NCI-H1092 (cell line): ENCODE data around the gene ADGRG3.
A peak's percentile ranks its signal among the peaks of the same experiment; 100 is the strongest.
"Not testable (repeated sequence)": the region's sequence is repeated elsewhere in the genome, so short reads cannot be mapped to it uniquely, and the experiment has no call there.

Source experiments
- DNase-seq: peaks from one replicate; lab custom pipeline; 2025; lab: John Stamatoyannopoulos, UW

The ADGRG3 gene

DNA sequence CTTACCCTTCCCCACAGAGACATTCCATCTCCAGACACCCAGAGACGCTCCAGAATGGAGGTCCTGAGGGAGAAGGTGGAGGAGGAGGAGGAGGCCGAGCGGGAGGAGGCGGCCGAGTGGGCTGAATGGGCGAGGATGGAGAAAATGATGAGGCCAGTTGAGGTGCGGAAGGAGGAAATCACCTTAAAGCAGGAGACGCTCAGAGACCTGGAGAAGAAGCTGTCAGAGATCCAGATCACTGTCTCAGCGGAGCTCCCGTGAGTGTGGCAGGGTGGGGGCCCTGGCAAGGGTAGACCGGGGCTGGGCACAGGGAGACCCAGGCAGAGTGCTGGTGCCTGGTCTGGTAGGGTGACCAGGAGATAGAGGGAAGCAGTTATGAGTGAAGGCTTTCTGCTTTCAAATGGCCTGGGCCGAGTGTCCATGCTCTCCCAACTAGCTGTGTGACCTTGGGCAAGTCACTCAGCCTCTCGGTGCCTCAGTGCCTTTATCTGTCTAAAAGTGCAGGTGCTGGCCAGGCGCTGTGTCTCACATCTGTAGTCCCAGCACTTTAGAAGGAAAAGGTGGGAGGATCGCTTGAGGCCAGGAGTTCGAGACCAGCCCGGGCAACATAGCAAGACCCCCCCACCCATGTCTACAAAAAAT lies 29.9 kb downstream of the ADGRG3 start:
- no peak for DNase-seq

DNA sequence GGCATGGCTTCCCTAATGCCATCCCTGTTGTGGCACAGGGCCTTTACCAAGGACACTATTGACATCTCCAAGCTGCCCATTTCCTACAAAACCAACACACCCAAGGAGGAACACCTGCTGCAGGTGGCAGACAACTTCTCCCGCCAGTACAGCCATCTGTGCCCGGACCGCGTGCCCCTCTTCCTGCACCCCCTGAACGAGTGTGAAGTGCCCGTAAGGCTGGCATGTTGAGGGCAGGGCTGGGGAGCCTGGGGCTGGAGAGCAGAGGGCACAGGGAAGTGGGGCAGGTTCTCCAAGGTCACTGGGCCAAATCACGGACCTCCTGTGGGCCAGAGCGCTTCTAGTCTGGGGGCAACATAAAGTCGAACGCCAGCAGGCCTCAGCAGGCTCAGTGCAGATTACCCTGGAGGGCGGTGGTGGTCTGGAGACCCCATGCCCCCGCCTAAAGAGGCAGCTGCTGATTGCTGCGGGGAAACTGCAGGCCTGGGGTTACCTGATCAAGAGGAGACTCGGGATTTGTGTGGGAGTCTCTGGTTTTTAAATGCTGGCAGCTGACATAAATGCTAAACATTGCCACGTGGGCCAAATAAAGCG lies 30.8 kb downstream of the ADGRG3 start:
- no peak for DNase-seq

DNA sequence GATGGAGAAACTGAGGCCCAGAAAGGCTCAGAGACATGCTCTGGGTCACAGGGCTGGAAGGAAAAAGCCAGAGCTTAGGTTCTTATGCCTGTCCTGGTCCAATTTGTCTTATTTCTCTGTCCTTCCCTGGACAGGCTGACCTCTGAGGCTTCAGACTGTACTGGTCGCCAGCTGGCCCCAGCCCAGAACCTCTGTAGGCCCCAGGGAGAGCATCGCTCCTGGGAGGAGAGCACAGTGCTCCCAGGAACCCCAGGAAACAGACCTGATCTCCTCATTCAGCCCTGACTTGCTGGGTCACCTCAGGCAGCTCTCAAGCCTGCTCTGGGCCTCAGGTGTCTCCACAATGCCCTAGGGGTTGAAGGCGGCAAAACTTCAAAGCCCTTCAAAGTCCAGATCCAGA lies 31.4 kb downstream of the ADGRG3 start:
- no peak for DNase-seq

DNA sequence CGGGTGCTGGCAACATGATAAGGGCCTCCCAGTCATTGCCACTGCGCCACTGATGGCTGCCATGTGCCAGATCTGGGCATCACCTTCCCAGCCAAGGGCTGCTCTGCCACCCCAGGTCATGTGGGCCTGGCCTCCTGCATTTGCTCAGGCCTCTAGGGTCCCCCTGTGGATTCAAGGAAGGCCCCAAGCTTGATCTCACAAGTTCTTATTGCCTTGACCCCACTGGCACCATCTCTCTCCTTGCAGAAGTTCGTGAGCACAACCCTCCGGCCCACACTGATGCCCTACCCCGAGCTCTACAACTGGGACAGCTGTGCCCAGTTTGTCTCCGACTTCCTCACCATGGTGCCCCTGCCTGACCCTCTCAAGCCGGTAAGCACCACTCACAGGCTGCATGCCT lies 31.8 kb downstream of the ADGRG3 start:
- DNase-seq, result no peak

DNA sequence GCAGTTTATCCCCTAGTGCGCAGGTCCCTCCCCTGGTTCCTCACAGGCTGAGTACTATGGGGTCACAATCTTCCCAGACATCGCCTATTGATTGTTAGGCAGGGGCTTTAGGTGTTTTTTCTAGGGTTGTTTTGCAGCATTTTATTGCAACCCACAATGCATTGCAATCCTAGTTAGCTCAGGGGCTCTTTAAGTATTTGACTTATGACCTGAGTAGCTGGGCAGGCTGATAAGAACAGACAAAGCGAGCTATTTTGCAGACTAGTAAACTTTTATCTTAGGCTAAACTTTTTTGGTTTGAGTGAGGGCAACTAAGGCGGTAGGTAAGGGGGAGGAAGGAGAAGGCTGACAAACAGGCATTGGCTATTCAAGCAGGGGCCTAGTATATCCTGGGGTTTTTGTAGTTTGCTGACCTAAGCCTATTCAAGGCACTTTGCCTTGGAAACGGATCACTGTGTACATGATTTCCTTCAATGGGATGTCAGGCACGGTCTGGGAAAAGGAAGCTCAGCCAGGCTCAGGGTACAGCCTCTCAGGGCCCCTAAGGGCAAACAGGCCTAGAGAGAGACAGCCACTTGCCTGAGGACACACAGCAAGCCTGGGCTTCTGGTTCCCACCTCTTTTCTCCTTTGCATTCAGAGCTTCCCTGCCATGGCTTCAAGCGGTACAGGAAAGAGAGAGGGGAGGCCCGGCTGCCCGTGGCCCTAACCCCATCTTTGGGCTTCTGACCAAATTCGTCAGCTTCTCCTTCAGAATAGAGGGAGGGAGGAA lies 32.9 kb downstream of the ADGRG3 start:
- no peak for DNase-seq

DNA sequence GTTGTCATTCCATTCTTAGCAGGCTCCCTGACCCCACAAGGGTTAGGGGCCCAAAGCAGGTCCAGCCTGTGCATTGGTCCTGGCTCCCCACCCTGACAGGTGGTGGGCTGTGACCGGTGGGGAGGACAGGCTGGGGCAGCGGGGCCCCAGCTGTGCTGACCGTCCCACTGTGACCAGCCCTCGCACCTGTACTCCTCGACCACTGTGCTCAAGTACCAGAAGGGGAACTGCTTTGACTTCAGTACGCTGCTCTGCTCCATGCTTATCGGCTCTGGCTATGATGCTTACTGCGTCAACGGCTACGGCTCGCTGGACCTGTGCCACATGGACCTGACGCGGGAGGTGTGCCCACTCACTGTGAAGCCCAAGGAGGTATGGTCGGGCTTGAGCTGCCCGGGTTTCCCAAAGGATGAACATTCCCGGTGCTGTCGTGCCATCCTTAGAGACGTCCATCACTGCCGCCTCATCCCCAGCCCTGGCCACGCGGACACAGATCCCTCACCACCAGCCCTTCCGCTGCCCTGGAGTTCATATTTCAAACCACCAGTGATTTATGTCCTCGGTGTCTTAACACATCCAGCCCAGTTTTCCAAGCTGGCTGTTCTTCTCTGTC lies 33.8 kb downstream of the ADGRG3 start:
- no peak for DNase-seq

DNA sequence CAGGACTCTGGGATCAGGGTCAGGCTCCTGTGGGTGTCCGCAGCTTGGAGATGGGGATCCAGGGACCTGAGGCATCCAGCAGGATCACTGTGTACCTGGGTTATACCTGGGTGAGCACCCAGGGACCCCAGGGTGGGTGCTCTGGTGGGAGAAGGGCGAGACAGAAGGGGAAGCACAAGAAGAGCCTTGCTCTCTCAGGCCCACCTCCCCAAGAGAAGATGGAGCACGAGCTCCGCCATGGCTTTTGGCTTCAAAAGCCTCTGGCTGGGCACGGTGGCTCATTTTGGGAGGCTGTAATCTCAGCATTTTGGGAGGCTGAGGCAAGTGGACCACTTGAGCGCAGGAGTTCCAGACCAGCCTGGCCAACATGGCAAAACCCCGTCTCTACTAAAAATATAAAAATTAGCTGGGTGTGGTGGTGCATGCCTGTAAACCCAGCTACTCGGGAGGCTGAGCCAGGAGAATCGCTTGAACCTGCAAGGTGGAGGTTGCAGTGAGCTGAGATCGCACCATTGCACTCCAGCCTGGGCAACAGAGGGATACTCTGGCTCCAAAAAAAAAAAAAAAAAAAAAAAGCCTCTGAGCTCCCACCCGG lies 35.4 kb downstream of the ADGRG3 start:
- no peak for DNase-seq

DNA sequence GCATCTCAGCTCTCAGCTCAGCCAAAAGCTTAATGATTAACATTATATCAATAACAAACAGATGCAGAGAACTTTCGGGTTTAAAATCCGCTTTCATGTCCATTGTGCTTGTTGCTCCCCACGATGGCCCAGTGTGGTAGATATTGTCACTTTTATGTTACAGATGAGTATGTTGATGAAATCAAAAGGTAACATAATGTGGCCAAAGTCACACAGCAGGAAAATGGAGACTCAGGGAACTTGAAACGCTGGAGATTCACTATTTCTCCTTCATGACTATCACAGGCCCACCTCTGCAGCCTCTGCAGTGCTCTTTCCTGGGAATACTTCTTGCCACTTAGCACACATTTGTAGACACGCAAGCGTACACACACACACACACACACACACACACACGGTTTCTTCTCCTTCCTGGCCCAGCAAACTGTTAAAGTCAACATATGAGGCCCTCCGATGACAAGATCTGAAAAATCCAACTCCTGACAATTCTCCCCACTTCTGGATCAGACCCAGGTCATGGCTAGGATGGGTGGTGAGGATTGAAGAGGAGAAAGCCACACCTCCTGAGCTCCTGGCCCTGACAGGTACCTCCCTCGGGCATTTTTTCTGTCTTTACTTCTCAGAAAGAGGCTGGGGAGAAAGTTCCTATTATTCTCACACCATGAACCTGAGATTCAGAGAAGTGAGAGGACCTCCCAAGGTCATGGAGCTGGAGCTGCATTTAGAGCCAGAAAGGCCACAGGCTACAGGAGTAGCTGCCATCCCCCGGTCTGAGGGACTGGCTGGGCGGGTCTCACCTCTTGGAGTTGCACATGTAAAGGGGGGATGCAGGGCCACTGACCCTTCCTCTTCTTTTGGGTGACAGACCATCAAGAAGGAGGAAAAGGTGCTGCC lies 36.2 kb downstream of the ADGRG3 start:
- no peak for DNase-seq

DNA sequence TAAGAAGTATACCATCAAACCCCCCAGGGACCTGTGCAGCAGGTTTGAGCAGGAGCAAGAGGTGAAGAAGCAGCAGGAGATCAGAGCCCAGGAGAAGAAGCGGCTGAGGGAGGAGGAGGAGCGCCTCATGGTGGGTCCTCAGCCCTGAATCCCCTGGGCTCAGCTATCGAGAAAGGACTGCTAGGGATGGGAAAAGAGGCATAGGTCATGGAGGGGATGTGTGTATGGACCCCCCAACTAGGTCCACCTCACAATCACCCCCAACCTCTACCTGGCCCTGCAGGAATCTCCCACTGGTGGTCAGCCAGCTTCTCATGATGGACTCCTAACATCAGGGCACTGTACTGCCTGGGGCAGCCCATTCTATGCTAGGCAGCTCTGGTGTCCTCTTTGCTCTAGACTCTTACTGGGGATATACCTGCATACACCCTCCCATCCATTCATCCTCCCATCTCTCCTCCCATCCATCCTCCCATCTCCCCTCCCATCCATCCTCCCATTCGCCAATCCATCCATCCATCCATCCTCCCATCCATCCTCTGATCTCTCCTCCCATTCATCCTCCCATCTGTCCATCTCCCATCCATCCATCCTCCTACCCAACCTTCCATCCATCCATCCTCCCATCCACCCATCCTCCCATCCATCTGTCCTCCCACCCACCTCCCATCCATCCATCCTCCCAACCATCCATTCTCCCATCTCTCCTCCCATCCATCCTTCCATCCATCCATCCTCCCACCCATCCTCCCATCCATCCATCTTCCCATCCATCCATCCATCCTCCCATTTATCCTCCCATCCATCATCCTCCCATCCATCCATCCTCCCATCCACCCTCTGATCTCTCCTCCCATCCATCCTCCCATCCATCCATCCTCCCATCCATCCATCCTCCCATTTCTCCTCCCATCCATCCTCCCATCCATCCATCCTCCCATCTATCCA lies 37.1 kb downstream of the ADGRG3 start:
- DNase-seq, result no peak

DNA sequence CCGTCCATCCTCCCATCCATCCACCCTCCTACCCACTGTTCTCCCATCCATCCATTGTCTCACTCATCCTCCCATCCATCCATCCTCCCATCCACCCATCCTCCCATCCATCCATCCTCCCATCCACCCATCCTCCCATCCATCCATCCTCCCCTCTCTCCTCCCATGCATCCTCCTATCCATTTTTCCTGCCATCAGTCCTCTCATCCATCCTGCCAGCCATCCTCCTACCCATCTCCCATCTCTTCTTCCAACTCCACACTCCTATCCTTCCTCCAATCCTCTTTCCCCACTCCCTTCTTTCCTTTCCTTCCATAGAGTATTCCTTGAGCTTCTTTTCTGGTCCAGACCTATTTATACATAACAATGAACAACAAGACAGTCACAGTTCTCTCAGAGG lies 38.6 kb downstream of the ADGRG3 start:
- no peak for DNase-seq

DNA sequence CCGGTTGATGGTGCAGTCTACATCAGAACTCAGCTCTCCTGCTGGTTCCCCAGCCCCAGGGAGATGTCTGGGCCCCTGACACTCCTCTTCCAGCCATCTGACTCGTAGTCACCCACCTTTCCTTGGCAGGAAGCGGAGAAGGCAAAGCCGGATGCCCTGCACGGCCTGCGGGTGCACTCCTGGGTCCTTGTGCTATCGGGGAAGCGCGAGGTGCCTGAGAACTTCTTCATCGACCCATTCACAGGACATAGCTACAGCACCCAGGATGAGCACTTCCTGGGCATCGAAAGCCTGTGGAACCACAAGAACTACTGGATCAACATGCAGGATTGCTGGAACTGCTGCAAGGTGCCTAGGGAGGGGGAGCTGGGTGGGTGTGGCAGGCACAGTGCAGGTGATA lies 39.2 kb downstream of the ADGRG3 start:
- DNase-seq, result no peak

DNA sequence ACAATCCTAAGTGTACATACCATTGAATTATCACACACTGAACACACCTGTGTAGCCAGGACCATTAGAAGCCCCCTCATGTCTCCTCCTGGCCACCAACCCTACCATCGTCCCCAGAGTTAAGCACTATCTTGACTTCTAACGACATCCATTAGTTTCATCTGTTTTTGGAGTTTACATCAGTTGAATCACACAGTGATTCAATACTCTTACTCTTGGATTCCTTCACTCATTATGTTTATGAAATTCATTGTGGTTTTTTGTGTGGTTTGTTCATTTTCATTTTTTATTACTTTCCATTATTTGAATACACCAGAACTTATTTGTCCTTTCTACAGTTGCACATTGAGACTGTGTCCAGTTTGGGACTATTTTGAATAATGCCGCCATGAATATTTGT lies 40.1 kb downstream of the ADGRG3 start:
- DNase-seq, result no peak

DNA sequence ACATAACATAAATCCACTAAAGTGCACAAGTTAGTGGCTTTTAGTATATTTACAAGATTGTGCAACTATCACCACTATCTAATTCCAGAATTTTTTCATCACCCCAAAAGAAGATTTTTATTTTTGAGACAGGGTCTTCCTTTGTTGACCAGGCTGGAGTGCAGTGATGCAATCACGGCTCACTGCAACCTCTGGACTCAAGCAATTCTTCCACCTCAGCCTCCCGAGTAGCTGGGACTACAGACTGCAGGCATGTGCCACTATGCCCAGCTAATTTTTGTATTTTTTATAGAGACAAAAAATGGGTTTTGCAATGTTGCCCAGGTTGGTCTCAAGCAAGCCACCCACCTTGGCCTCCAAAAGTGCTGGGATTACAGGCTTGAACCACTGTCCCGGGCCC lies 41.6 kb downstream of the ADGRG3 start:
- no peak for DNase-seq

DNA sequence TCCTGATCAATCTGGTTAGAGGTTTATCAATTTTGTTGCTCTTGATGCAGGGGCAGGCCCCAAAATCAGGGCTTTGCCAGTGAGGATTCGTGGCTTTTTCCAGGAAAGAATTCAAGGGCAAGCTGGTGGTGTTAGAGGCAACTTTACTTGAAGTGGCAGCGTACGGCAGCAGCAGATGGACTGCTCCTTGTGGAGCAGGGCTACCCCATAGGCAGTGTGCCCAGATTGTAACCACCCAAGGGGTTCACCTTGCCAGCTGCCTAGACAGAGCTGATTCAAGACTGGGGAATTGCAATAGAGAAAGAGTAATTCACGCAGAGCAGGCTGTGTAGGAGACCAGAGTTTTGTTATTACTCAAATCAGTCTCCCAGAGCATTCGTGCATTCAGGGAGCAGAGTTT lies 43.2 kb downstream of the ADGRG3 start:
- no peak for DNase-seq

DNA sequence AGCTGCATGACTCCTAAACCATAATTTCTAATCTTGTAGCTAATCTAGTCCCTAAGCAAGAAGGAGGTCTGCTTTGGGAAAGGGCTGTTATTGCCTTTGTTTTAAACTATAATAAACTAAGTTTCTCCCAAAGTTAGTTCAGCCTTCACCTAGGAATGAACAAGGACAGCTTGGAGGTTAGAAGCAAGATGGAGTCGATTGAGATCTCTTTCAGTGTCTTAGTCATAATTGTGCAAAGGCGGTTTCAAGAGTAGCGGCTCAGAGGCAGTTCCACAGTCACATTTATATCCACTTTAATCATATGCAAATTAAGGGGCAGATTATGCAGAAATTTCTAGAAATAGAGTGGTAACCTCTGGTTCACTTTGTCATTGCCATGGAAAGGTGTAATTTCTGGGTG lies 43.9 kb downstream of the ADGRG3 start:
- DNase-seq, result no peak

DNA sequence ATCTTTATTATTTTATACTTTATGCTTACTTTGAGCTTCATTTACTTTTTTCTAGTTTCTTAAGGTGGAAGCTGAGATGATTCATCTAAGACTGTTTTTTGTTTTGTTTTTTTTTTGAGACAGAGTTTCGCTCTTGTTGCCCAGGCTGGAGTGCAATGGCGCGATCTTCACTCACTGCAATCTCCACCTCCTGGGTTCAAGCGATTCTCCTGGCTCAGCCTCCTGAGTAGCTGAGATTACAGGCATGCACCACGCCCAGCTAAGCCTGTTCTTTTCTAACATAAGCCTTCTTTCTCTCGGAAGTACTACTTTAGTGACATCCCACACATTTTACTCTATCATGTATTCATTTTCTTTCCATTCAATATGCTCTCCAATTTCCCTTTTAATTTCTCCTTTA lies 44.5 kb downstream of the ADGRG3 start:
- not testable (repeated sequence) for DNase-seq

DNA sequence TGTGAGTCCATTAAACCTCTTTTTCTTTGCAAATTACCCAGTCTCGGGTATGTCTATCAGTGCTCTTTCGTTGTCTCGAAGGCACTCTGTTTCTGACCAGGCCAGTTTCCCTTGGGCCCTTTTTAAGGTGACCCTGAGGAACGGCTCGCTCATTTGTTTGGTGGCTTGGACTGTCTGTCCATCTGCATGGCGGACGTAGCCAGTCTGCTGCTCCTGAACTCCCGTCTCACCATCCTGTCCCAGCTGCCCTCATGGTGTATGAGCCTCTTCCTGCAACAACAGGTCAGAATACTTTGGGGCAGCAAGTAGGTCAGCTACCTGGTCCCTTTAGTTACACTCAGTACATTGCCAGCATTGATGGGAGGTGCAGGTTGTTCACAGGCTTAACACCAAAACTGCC lies 45.5 kb downstream of the ADGRG3 start:
- no peak for DNase-seq

DNA sequence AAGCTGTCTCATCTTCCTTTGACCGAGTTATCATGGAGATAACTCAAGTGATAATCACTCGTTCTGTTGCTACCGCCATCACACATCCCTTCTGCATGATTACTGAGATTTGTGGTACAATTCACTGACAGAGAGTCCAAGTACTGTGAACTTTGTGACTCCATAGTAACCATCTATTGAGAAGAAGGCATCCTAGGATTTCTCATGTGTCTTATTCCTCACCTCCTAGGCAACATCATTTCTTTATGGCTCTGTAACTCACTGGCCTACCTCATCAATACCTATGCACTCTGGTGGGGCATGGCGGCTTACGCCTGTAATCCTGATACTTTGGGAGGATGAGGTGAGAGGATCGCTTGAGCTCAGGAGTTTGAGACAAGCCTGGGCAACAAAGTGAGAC lies 45.9 kb downstream of the ADGRG3 start:
- DNase-seq, result no peak

DNA sequence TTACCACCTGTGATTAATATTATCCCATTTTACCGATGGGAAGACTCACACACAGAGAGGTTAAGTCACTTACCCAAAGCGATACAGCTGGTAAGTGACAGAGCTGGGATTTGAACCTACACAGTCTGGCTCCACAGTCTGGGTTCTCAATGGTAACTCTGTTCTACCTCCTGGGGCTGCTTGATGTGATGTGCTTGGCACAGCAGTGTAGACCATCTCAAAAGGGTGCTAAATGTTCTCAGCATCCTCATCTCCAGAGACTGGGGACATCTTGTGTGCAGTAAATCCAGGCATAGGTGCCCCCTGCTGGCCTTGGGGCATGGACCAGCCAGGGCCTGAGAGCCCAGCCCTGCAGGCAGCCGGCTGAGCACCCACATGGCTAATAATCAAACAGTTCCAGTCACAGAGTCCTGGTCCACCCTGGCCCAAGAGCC lies 52.1 kb downstream of the ADGRG3 start:
- DNase-seq, result peak; percentile 17
